Vagina (tissue), 2 donors: ENCODE results near the gene EDC4.

ENCODE experiments used
- CTCF ChIP-seq, 3 experiments: fragments of 450-650 bp in 2 of 3; fragments of 200-600 bp in 1 of 3; sonication (generic) in 1 of 3; IDR thresholded peaks; one replicate each; pipeline ENCODE4 v1.5.1; 2017 to 2019; ENCODE audit warnings: antibody characterized with exemption in 3 of 3, mild to moderate bottlenecking in 2 of 3, moderate library complexity in 2 of 3
- POLR2A ChIP-seq, 2 donors: fragments of 450-650 bp; IDR thresholded peaks; one replicate each; pipeline ENCODE4 v1.6.1; 2017; ENCODE audit warnings: antibody characterized with exemption in 2 of 2, mild to moderate bottlenecking in 2 of 2, moderate library complexity in 2 of 2
- POLR2AphosphoS5 ChIP-seq, 2 donors: sonication (generic); formaldehyde crosslinking; IDR thresholded peaks; one replicate each; pipeline ENCODE4 v1.9.0; 2017; ENCODE audit warnings: antibody characterized with exemption in 2 of 2, mild to moderate bottlenecking in 2 of 2, low read depth in 1 of 2; ENCODE audit not compliant: insufficient read depth in 1 of 2

- TF ChIP-seq CTCF (IDR thresholded peaks at IDR 0.05) (no peak), POLR2AphosphoS5 (IDR thresholded peaks at IDR 0.05; ENCODE audit: insufficient read depth in 1 of 2, low read depth in 1 of 2) (peak in 1 of 2 donors; percentile 58), POLR2A (IDR thresholded peaks at IDR 0.05) (no peak)
Observed at GRCh38 chr16:67862623-67863583, 9.9 kb upstream of the EDC4 start.
